Dendritic cell treated with granulocyte-macrophage colony-stimulating factor and Interleukin-4, amounts not matched to agents 40 ng/mL and 50 ng/mL, for 4 days (primary cell): Measurements from ENCODE around the gene CNOT8.
"Not testable (repeated sequence)": the region's sequence is repeated elsewhere in the genome, so short reads cannot be mapped to it uniquely, and the experiment has no call there.

ENCODE experiments used
- H3K27ac Mint-ChIP-seq: one replicate; pipeline ENCODE4 v1.8.0; 2022; ENCODE audit warnings: mild to moderate bottlenecking, mixed read lengths
- H3K27me3 Mint-ChIP-seq: one replicate; pipeline ENCODE4 v1.8.0; 2022; ENCODE audit warnings: mild to moderate bottlenecking, mixed read lengths
- H3K36me3 Mint-ChIP-seq: one replicate; pipeline ENCODE4 v1.8.0; 2022; ENCODE audit warnings: low read depth, mixed read lengths
- H3K4me1 Mint-ChIP-seq: one replicate; pipeline ENCODE4 v1.8.0; 2022; ENCODE audit warnings: low read depth, mixed read lengths
- H3K4me3 Mint-ChIP-seq: one replicate; pipeline ENCODE4 v1.8.0; 2022; ENCODE audit warnings: mild to moderate bottlenecking, moderate library complexity, mixed read lengths
- H3K9me3 Mint-ChIP-seq: one replicate; pipeline ENCODE4 v1.8.0; 2022; ENCODE audit warnings: mixed read lengths
- intact Hi-C: fragments of 100-400 bp; cut with micrococcal nuclease; formaldehyde crosslinking; loops from one replicate; pipeline ENCODE4 v1.15.0; 2022

The CNOT8 gene

GRCh38 chr5:154858297-154858971 lies at the start of gene CNOT8:
TSS of gene CNOT8 (plus strand) at chr5:154858627. CDS start at chr5:154863279, 4,652 bp downstream.
- Mint-ChIP-seq H3K27ac (peak within 1 kb of the TSS; percentile 98), H3K4me3 (peak within 1 kb of the TSS; percentile 99), H3K36me3 (peaks cover 39% of the 10 kb centered on the region), H3K9me3 (no peaks in the 10 kb centered on the region), H3K27me3 (no peaks in the 10 kb centered on the region), H3K4me1 (peaks cover 49% of the 10 kb centered on the region)
- intact Hi-C loops, result loop anchor here (1.0 to 5.0 kb wide), 4 partner anchors 36 to 176 kb away; partner anchors contain the start of genes GEMIN5 and LARP1

DNA sequence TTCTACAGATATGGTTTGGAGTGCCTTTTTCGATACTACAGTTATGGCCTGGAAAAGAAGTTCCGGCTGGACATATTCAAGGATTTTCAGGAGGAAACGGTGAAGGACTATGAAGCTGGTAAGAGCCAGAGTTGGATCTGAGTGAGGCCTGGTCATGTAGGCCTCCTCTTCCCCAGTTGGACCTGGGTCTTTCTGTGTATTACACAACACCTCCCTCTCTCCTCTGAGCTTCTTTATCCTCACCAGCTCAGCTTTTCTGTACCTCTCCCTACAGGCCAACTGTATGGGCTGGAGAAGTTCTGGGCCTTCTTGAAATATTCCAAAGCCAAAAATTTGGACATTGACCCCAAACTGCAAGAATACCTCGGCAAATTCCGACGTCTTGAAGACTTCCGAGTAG lies 47.2 kb upstream of the CNOT8 start:
- Mint-ChIP-seq H3K27ac (no peak overlapping the region), H3K9me3 (no peaks in the 10 kb centered on the region), H3K4me3 (no peak overlapping the region), H3K36me3 (peaks cover 100% of the 10 kb centered on the region), H3K27me3 (no peaks in the 10 kb centered on the region), H3K4me1 (peaks cover 24% of the 10 kb centered on the region)
- intact Hi-C loops, result loop anchor here (10.0 kb wide), 1 partner anchor 46 kb away; no protein-coding TSS in a partner anchor

- Mint-ChIP-seq H3K36me3 (peaks cover 100% of the 10 kb centered on the region), H3K27ac (peak overlapping the region; percentile 69), H3K27me3 (no peaks in the 10 kb centered on the region), H3K4me1 (peaks cover 24% of the 10 kb centered on the region), H3K4me3 (no peak overlapping the region), H3K9me3 (no peaks in the 10 kb centered on the region)
- intact Hi-C loops, result loop anchor here (1.0 to 10.0 kb wide), 2 partner anchors 47 to 162 kb away; no protein-coding TSS in a partner anchor
These were observed 46.6 kb upstream of the CNOT8 start for GRCh38 chr5:154811653-154812465.

DNA sequence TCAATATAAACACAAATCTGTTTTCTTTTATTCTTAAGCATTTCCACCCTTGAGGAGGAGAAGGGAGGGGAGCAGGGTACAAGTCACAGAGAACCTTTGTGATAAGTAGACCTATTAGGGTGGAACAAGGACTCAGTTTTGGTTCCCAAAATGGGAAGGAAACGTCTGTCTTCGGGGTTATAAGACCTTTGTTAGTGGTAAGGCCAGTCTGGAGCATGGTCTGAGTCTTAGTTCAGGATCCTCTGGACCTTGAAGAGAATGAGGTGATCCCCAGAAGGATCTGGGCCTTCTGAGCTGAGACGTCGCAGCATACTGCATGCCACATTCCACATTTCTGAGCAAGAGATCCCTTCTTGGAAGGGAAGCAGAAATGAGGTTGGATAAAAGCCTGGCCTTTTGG lies 45.3 kb upstream of the CNOT8 start:
- Mint-ChIP-seq H3K36me3 (peaks cover 97% of the 10 kb centered on the region), H3K27ac (no peak overlapping the region), H3K4me1 (peaks cover 24% of the 10 kb centered on the region), H3K4me3 (no peak overlapping the region), H3K27me3 (no peaks in the 10 kb centered on the region), H3K9me3 (no peaks in the 10 kb centered on the region)
- intact Hi-C loops, result loop anchor here (10.0 kb wide), 1 partner anchor 48 kb away; no protein-coding TSS in a partner anchor

GRCh38 chr5:154813736-154814135 lies 44.7 kb upstream of the CNOT8 start:
- Mint-ChIP-seq H3K9me3 (no peaks in the 10 kb centered on the region), H3K4me1 (peaks cover 24% of the 10 kb centered on the region), H3K27ac (no peak overlapping the region), H3K4me3 (no peak overlapping the region), H3K27me3 (no peaks in the 10 kb centered on the region), H3K36me3 (peaks cover 95% of the 10 kb centered on the region)
- intact Hi-C loops, result loop anchor here (10.0 kb wide), 1 partner anchor 49 kb away; no protein-coding TSS in a partner anchor

DNA sequence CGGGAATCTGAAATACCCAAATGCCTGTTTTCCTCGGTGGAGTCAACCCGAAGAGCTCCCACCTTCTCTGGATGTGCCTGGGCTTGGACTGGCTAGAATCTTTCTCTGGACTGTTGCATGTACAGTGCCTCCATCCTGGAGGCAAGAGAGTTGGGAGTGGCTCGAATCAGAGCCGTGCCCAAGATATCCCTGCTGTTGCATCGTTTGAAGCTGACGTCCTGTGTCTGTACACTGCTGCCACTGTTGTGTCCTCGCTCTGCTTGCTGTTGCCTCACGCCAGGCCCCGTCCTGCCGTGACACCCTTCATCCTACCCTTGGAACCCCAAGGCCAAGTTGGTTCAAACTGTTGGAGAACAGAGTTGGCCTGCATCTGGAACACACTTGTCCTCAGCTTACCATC lies 43.4 kb upstream of the CNOT8 start:
- Mint-ChIP-seq H3K27me3 (no peaks in the 10 kb centered on the region), H3K9me3 (no peaks in the 10 kb centered on the region), H3K4me3 (no peak overlapping the region), H3K36me3 (peaks cover 95% of the 10 kb centered on the region), H3K27ac (no peak overlapping the region), H3K4me1 (peaks cover 24% of the 10 kb centered on the region)
- intact Hi-C loops, result loop anchor here (10.0 kb wide), 1 partner anchor 50 kb away; no protein-coding TSS in a partner anchor

DNA sequence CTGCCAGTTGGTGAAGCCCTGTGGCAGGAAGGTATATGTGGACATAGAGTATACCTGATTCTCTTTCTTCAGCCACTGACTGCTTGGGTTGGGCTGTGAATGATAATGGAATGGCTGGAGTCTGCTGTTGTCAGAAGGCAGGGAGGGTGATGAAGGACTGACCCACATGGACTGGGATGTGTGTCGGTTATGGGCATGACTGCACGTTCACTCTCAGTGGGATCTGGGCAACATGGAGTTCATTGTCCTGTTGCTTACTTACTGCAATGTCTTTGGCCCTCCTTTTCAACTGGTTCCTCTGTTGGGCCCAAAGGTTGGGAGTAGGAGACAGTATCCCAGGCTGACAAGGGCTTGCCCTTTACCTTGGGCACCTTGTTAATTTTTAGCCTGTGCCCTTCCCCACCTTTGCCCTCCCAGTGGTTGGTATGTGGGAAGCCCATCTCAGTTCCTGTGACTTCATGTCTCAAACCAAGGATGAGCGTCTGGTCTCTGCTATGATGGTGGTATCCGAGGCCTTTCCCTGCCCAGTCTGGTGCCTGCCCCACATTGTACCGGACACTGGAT lies 42.7 kb upstream of the CNOT8 start:
- H3K36me3 Mint-ChIP-seq, result peaks cover 95% of the 10 kb centered on the region
- peaks cover 24% of the 10 kb centered on the region for H3K4me1 Mint-ChIP-seq
- no peaks in the 10 kb centered on the region for H3K9me3 Mint-ChIP-seq
- intact Hi-C loops, result loop anchor here (10.0 kb wide), 1 partner anchor 51 kb away; no protein-coding TSS in a partner anchor
- H3K27me3 Mint-ChIP-seq, result no peaks in the 10 kb centered on the region
- H3K4me3 Mint-ChIP-seq, result no peak overlapping the region
- peak overlapping the region; percentile 45 for H3K27ac Mint-ChIP-seq

DNA sequence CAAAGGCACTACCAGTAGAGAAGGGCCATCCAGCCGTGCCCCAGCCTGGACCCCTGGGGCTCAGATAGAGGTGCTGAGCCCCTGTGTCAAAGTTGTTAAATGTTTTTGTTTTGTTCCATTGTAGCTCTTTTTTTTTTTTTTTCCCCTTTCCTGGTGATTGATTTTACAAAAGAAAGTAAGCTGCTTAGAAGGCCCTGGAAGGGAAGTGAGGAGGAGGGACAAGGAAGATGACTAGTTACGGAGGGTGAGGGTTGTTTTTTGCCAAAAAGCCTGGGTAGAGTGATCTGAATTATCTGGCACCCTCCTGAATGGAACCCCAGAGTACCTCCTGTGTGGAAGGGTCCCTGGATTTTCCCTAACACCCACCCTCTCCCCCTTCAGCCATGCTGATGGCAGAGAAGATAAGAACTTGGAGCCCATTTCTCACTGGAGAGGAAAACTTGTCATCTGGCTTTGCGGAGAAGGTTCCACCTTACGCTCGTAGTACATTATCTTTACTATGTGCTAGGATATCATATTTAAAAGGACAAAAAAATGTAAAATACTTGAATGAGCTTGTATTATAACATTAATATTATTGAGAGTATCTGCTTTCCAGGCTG lies 41.4 kb upstream of the CNOT8 start:
- Mint-ChIP-seq H3K36me3 (peaks cover 95% of the 10 kb centered on the region), H3K27me3 (no peaks in the 10 kb centered on the region), H3K9me3 (no peaks in the 10 kb centered on the region), H3K27ac (peak overlapping the region; percentile 45), H3K4me3 (no peak overlapping the region), H3K4me1 (peaks cover 22% of the 10 kb centered on the region)
- intact Hi-C loops, result loop anchor here (10.0 kb wide), 1 partner anchor 52 kb away; no protein-coding TSS in a partner anchor

DNA sequence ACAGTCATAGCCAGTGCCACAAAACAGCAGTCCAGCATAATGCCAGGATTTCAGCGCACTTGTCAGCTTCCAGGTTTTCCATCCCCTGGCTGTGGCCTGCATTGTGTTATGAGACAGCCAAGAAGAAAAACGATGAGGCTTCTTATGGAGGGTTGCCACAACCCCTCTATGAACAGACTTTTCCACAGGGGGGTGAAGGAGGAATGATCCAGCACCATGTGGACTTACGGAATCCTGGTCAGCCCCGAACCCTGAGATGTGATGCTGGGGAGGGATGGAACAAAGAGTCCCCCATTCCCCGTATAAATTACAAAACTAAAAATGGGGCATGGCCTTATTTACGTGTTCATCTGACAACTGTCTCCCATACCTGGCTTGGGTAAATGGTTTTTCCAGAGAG lies 40.6 kb upstream of the CNOT8 start:
- Mint-ChIP-seq H3K27ac (no peak overlapping the region), H3K9me3 (no peaks in the 10 kb centered on the region), H3K36me3 (peaks cover 91% of the 10 kb centered on the region), H3K4me1 (peaks cover 22% of the 10 kb centered on the region), H3K4me3 (no peak overlapping the region), H3K27me3 (no peaks in the 10 kb centered on the region)
- intact Hi-C loops, result loop anchor here (10.0 kb wide), 1 partner anchor 53 kb away; no protein-coding TSS in a partner anchor

- peaks cover 90% of the 10 kb centered on the region for H3K36me3 Mint-ChIP-seq
- no peak overlapping the region for H3K4me3 Mint-ChIP-seq
- intact Hi-C loops, result loop anchor here (10.0 kb wide), 1 partner anchor 54 kb away; no protein-coding TSS in a partner anchor
- H3K27ac Mint-ChIP-seq, result no peak overlapping the region
- no peaks in the 10 kb centered on the region for H3K27me3 Mint-ChIP-seq
- H3K4me1 Mint-ChIP-seq, result peaks cover 16% of the 10 kb centered on the region
- H3K9me3 Mint-ChIP-seq, result no peaks in the 10 kb centered on the region
These were observed 39.8 kb upstream of the CNOT8 start for GRCh38 chr5:154818471-154819116.

- Mint-ChIP-seq H3K4me1 (peaks cover 16% of the 10 kb centered on the region), H3K27ac (no peak overlapping the region), H3K9me3 (no peaks in the 10 kb centered on the region), H3K36me3 (peaks cover 90% of the 10 kb centered on the region), H3K4me3 (no peak overlapping the region), H3K27me3 (no peaks in the 10 kb centered on the region)
- intact Hi-C loops, result loop anchor here (10.0 kb wide), 1 partner anchor 55 kb away; no protein-coding TSS in a partner anchor
These were observed 38.9 kb upstream of the CNOT8 start for GRCh38 chr5:154819546-154819945.

DNA sequence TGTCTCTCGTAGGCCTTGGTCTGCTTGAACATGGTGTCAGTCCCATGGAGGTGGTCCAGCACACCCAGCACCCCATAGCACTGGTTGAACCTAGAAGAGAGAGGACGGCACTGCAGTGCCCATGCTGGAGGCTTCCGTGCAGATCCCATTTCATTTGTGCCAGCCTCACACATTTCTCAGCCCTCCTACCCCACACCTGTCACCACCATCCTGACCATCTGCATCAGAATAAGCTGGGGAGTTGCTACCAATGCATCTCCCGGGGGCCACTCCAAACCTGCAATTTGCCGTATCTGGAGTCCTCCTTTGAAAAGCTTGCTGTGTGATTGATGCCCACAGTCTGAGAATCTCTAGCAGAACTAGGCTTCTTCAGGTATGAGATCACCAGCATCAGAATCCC lies 38.0 kb upstream of the CNOT8 start:
- Mint-ChIP-seq H3K9me3 (no peaks in the 10 kb centered on the region), H3K4me3 (no peak overlapping the region), H3K36me3 (peaks cover 87% of the 10 kb centered on the region), H3K4me1 (peaks cover 16% of the 10 kb centered on the region), H3K27me3 (no peaks in the 10 kb centered on the region), H3K27ac (no peak overlapping the region)
- intact Hi-C loops, result loop anchor here (5.0 kb wide), 1 partner anchor 37 kb away; the partner anchor contains the start of gene CNOT8

GRCh38 chr5:154822896-154823295 lies 35.5 kb upstream of the CNOT8 start:
- H3K4me3 Mint-ChIP-seq, H3K9me3 Mint-ChIP-seq, H3K27me3 Mint-ChIP-seq, H3K27ac Mint-ChIP-seq: not testable (repeated sequence)
- Mint-ChIP-seq H3K4me1 (peaks cover 16% of the 10 kb centered on the region), H3K36me3 (peaks cover 86% of the 10 kb centered on the region)
- intact Hi-C loops, result loop anchor here (5.0 kb wide), 1 partner anchor 34 kb away; the partner anchor contains the start of gene CNOT8
